HepG2 (cell line): ENCODE measurements around the gene SMPD2.

Experiments
- ZNF446 ChIP-seq: sonication (generic); formaldehyde crosslinking; IDR thresholded peaks from 2 replicates; pipeline ENCODE4 v1.5.0; 2020; ENCODE audit warnings: mild to moderate bottlenecking, missing genetic modification reagents
- ZUFSP ChIP-seq: sonication (generic); formaldehyde crosslinking; IDR thresholded peaks from 2 replicates; pipeline ENCODE4 v1.9.0; 2021; ENCODE audit warnings: missing genetic modification reagents, mild to moderate bottlenecking, borderline replicate concordance
- TF ChIP-seq, protein P1 (sequence below), 2 experiments: sonication (generic) in 1 of 2; formaldehyde crosslinking in 1 of 2; IDR thresholded peaks; 2 replicates each; pipeline versions ENCODE4 v1.4.0 to v1.6.1; 2016 to 2020; ENCODE audit warnings: borderline replicate concordance in 1 of 2, low read depth in 1 of 2, mild to moderate bottlenecking in 1 of 2, missing genetic modification reagents in 1 of 2

GRCh38 chr6:109448615-109449014 lies 8.1 kb downstream of the SMPD2 start:
- TF ChIP-seq ZNF446 (CRISPR knock-in tag), result no peak
- TF ChIP-seq, protein P1, sequence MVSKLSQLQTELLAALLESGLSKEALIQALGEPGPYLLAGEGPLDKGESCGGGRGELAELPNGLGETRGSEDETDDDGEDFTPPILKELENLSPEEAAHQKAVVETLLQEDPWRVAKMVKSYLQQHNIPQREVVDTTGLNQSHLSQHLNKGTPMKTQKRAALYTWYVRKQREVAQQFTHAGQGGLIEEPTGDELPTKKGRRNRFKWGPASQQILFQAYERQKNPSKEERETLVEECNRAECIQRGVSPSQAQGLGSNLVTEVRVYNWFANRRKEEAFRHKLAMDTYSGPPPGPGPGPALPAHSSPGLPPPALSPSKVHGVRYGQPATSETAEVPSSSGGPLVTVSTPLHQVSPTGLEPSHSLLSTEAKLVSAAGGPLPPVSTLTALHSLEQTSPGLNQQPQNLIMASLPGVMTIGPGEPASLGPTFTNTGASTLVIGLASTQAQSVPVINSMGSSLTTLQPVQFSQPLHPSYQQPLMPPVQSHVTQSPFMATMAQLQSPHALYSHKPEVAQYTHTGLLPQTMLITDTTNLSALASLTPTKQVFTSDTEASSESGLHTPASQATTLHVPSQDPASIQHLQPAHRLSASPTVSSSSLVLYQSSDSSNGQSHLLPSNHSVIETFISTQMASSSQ (IDR thresholded peaks at IDR 0.05; ENCODE audit: low read depth), result no peak
- TF ChIP-seq, protein P1 (CRISPR knock-in tag; IDR thresholded peaks at IDR 0.05; ENCODE audit: borderline replicate concordance), result no peak
- no peak for TF ChIP-seq ZUFSP (CRISPR knock-in tag)
